Right lung (tissue), 5 donors: ENCODE measurements around the gene SEC61B. TPM values are rescaled to one million over a fixed set of nuclear protein-coding genes. Genes with fewer than 3 reads are reported as not detected.

Source experiments
- DNase-seq, 2 donors: peaks; one replicate each; pipeline ENCODE4 v3.0.0-alpha.2; 2013
- polyA plus RNA-seq, 5 donors: library from polyadenylated mRNA; unstranded; fragments of 120-200 nt; gene quantifications; one replicate each; pipeline versions ENCODE4 v1.2.1 to v1.2.3, GENCODE V29; 2013; ENCODE audit warnings: inconsistent platforms in 1 of 5, low replicate concordance in 1 of 5; ENCODE audit not compliant: insufficient read length in 5 of 5, insufficient read depth in 1 of 5

Gene SEC61B
- polyA plus RNA-seq, 5 donors = 121 to 199 (median 137) TPM

GRCh38 chr9:99269416-99269815 lies 47.3 kb downstream of the SEC61B start:
- DNase-seq = no peak

GRCh38 chr9:99270491-99270890 lies 48.4 kb downstream of the SEC61B start:
- DNase-seq = no peak

DNA sequence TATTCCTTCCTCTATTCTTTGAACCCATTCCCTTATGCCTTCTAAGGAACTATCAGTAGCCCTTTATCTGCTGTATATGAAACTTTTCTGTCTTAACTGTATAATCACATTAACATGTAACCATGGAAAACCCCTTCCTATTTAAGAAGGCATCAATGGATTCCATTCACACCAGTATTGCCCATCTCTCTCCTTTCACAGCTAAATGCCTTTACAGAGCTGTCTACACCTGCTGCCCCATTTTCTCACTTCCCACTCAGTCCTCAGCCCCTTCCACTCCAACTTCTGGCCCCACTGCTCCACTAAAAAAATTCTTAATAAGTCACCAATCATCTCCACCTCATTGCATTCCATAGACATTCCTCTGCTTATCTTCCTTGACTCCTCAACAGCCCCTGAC lies 50.8 kb downstream of the SEC61B start:
- no peak for DNase-seq

- no peak for DNase-seq
Observed at GRCh38 chr9:99274016-99274415, 51.9 kb downstream of the SEC61B start.

DNA sequence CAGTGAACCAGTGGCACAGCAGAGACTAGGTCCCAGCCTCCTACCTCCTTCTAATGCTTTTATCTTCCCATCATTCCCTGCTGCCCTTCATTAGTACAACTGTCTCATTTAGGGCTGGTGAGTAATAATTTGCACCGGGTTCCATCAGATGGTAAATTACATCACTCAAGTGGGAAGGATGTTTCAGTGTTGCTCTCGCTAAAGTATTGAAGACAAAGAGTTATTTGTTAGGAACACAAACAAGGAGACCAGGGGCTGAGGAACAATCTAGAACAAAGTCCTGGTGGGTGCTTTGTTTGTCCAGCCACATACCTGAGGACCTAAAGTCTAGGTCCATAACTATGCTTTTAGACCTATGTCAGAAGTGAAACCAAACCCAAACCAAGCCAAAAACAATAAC lies 52.4 kb downstream of the SEC61B start:
- no peak for DNase-seq

Other genes with a start within 250 kb of the SEC61B start
- 10 to 100 TPM; 26.9 to 46.5 (median 36.8) TPM for gene TGFBR1, start 117.2 kb upstream of the SEC61B start, polyA plus RNA-seq
- gene ALG2, start 340 bp upstream of the SEC61B start, polyA plus RNA-seq = 10 to 100 TPM; 29.1 to 41.4 (median 33.7) TPM